Hematopoietic multipotent progenitor cell treated with erythropoietin and hydrocortisone succinate and interleukin-3 and kit ligand, for 8 days (in vitro differentiated cells): Measurements from ENCODE around the gene EAF1.
"Not testable (repeated sequence)": the region's sequence is repeated elsewhere in the genome, so short reads cannot be mapped to it uniquely, and the experiment has no call there.

Experiments
- DNase-seq: peaks from one replicate; pipeline ENCODE4 v3.0.0-alpha.2; 2015

Gene EAF1

GRCh38 chr3:15453501-15453900 is 26.1 kb downstream of the EAF1 start:
- DNase-seq, result no peak

- no peak for DNase-seq
Observed at GRCh38 chr3:15453991-15454625, 26.7 kb downstream of the EAF1 start.

GRCh38 chr3:15454965-15455364 is 27.6 kb downstream of the EAF1 start:
- DNase-seq, result no peak

- DNase-seq, result no peak
Observed at GRCh38 chr3:15455756-15456155, 28.4 kb downstream of the EAF1 start.

GRCh38 chr3:15456321-15456720 is 28.9 kb downstream of the EAF1 start:
- DNase-seq, result no peak

GRCh38 chr3:15456915-15457314 is 29.5 kb downstream of the EAF1 start:
- not testable (repeated sequence) for DNase-seq

- DNase-seq, result no peak
Observed at GRCh38 chr3:15458212-15458780, 30.9 kb downstream of the EAF1 start.

GRCh38 chr3:15460891-15461531 is 33.6 kb downstream of the EAF1 start:
- no peak for DNase-seq

GRCh38 chr3:15462451-15462850 is 35.1 kb downstream of the EAF1 start:
- no peak for DNase-seq

- no peak for DNase-seq
Observed at GRCh38 chr3:15465876-15466585, 38.6 kb downstream of the EAF1 start.

- no peak for DNase-seq
Observed at GRCh38 chr3:15467227-15468181, 40.1 kb downstream of the EAF1 start.

GRCh38 chr3:15470261-15470660 is 42.9 kb downstream of the EAF1 start:
- no peak for DNase-seq

GRCh38 chr3:15470849-15471248 is 43.5 kb downstream of the EAF1 start:
- DNase-seq, result no peak

- no peak for DNase-seq
Observed at GRCh38 chr3:15471861-15472260, 44.5 kb downstream of the EAF1 start.

GRCh38 chr3:15475161-15475560 is 47.8 kb downstream of the EAF1 start:
- DNase-seq, result no peak

- DNase-seq, result no peak
Observed at GRCh38 chr3:15476378-15476777, 49.0 kb downstream of the EAF1 start.

GRCh38 chr3:15477951-15478639 is 50.7 kb downstream of the EAF1 start:
- DNase-seq, result no peak

- DNase-seq, result no peak
Observed at GRCh38 chr3:15478640-15478979, 51.2 kb downstream of the EAF1 start.

GRCh38 chr3:15479400-15480224 is 52.2 kb downstream of the EAF1 start:
- DNase-seq, result no peak

- not testable (repeated sequence) for DNase-seq
Observed at GRCh38 chr3:15484551-15484950, 57.2 kb downstream of the EAF1 start.

GRCh38 chr3:15486020-15486419 is 58.6 kb downstream of the EAF1 start:
- DNase-seq, result no peak
